ENCODE data around the gene GDPD4. TPM values are rescaled to one million over a fixed set of nuclear protein-coding genes. Genes with fewer than 3 reads are reported as not detected.

Gene GDPD4
- total and polyA plus RNA-seq, 2 of the 4 experiments (the other 2 are of a cell fraction): not detected

- Histone ChIP-seq H3K79me1 (ENCODE audit: low read depth in 1 of 2, low read length in 2 of 2) (no peaks in the 10 kb centered on the region), H2AFZ (replicated peaks; ENCODE audit: low read length, poor library complexity) (no peak overlapping the region), H3K9me3 (ENCODE audit: control insufficient read depth, insufficient read depth, low read length) (no peaks in the 10 kb centered on the region), H3K4me3 (ENCODE audit: insufficient read depth, low read depth, low read length) (no peak overlapping the region), H4K8ac (ENCODE audit: low read depth in 2 of 2, low read length in 2 of 2) (no peak overlapping the region), H2AK5ac (ENCODE audit: low read depth, low read length) (no peak overlapping the region), H3K4ac (ENCODE audit: low read depth, low read length) (no peak overlapping the region), H4K91ac (ENCODE audit: insufficient read depth, low read depth, low read length) (no peak overlapping the region), H3K27ac (ENCODE audit: insufficient read depth, low read length) (no peak overlapping the region), H2BK120ac (ENCODE audit: low read depth, low read length) (no peak overlapping the region), H3K18ac (ENCODE audit: low read depth, low read length) (no peak overlapping the region), H3K4me2 (ENCODE audit: low read depth, low read length) (no peak overlapping the region), H3K27me3 (ENCODE audit: control insufficient read depth, insufficient read depth, low read length) (peaks cover 36% of the 10 kb centered on the region), H4K5ac (ENCODE audit: low read depth, low read length) (no peak overlapping the region), H3K23ac (ENCODE audit: low read depth, low read length) (no peak overlapping the region), H3K36me3 (ENCODE audit: control insufficient read depth, insufficient read depth, low read length) (no peaks in the 10 kb centered on the region), H2BK15ac (ENCODE audit: low read depth, low read length) (no peak overlapping the region), H3K9ac (ENCODE audit: low read depth, low read length) (no peak overlapping the region), H2BK20ac (ENCODE audit: low read depth, low read length) (no peak overlapping the region), H3K4me1 (ENCODE audit: control insufficient read depth, insufficient read depth, low read length) (no peaks in the 10 kb centered on the region), H4K20me1 (ENCODE audit: insufficient read depth, low read length) (peaks cover 3% of the 10 kb centered on the region; the same call in 1 of the 2 replicates), H3K9me1 (ENCODE audit: insufficient read depth, low read length) (no peaks in the 10 kb centered on the region), H3K56ac (ENCODE audit: extremely low read depth, insufficient read depth, low read length) (no peak overlapping the region), H2BK5ac (ENCODE audit: low read depth, low read length, poor library complexity, severe bottlenecking) (no peak overlapping the region), H2AK9ac (replicated peaks; ENCODE audit: low read depth, low read length, poor library complexity) (no peak overlapping the region), H3K14ac (replicated peaks; ENCODE audit: low read depth, low read length) (no peak overlapping the region)
- DNase-seq (no peak), ATAC-seq (ENCODE audit: low read depth) (no peak)
- ChIA-PET CTCF (no interaction called here), POLR2A (ENCODE audit: unreplicated experiment) (interaction anchor here (0.5 kb wide), 1 partner anchor 30 kb away, joined by 3 read pairs; no protein-coding TSS in a partner anchor)
- WGBS, 2 experiments (ENCODE audit: extremely low coverage in 2 of 2, insufficient read length in 1 of 2): 100% methylated on average over 1 of the region's 15 CpGs; no CpG with 5 or more reads in 1 of the 2 experiments
- in situ Hi-C loops (cut with MboI; ENCODE audit: low sequenced_read_pairs) (loop anchor here (10.0 kb wide), 1 partner anchor 59 kb away; the partner anchor contains the start of gene MYO7A), dilution Hi-C loops (cut with HindIII; ENCODE audit: low sequenced_read_pairs, unreplicated experiment) (no loop called here), intact Hi-C loops (cut with micrococcal nuclease) (loop anchor here (1.0 to 10.0 kb wide), 2 partner anchors 137 to 259 kb away; no protein-coding TSS in a partner anchor)
- no TSS peak for BruUV-seq (replicated peaks)
- TF ChIP-seq BHLHE40 (IDR thresholded peaks at IDR 0.05; ENCODE audit: low read depth, low read length) (no peak), USF2 (IDR thresholded peaks at IDR 0.05; ENCODE audit: low read depth, low read length) (no peak), RFX5 (IDR thresholded peaks at IDR 0.05; ENCODE audit: low read depth, low read length) (no peak), RAD21 (IDR thresholded peaks at IDR 0.05; ENCODE audit: low read length) (no peak), CHD1 (IDR thresholded peaks at IDR 0.05; ENCODE audit: low read depth, low read length) (no peak), NFE2L2 (IDR thresholded peaks at IDR 0.05; ENCODE audit: low read depth, low read length) (no peak), CEBPB (IDR thresholded peaks at IDR 0.05; ENCODE audit: low read depth, low read length) (no peak), SMC3 (IDR thresholded peaks at IDR 0.05; ENCODE audit: low read depth, low read length) (no peak)
Measured at GRCh38 chr11:77184136-77184860, 117.2 kb downstream of the GDPD4 start.
